ENCODE measurements around the gene GABARAP. TPM values are rescaled to one million over a fixed set of nuclear protein-coding genes. Genes with fewer than 3 reads are reported as not detected.
A peak's percentile ranks its signal among the peaks of the same experiment; 100 is the strongest.

Gene GABARAP
- 100 to 1,000 TPM; 431 to 505 TPM for total RNA-seq
- long read RNA-seq, transcript GABARAP-201 (4 exons, 1,634 nt): major isoform, 114 of 122 reads
- long read RNA-seq, partial matches to known transcripts: 0 of 122 reads
- long read RNA-seq, other reads (novel, unspliced or antisense): 5 of 122 reads

GRCh38 chr17:7241783-7242716 lies at the start of gene GABARAP:
Gene GABARAP, minus strand, starts transcription at chr17:7242449. Its CDS starts 119 bp downstream, at chr17:7242330.
- peak; percentile 92 to 96 for DNase-seq
- intact Hi-C loops (cut with DNase I, micrococcal nuclease): no loop called here
- peak; percentile 51 for ATAC-seq

DNA sequence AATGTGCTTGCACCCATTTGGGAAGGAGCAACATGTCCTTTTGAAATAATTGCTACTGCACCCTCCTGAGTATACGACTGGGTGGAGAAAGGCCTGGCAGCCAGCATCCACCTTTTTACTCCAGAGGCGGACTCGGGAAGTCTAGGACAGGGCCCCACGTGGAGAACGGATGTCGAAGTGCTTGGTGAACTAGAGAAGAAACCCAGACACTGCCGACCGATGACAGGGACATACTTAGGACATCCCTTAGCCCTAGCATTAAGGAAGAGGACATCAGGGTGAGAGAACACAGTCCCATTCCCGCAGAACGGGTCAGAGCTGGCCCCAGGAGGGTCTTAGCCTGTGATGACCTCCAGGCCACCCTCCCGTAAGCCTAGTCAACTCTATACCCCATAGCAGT lies 48.4 kb upstream of the GABARAP start:
- no peak for ATAC-seq
- intact Hi-C loops (cut with DNase I, micrococcal nuclease): no loop called here
- no peak for DNase-seq

DNA sequence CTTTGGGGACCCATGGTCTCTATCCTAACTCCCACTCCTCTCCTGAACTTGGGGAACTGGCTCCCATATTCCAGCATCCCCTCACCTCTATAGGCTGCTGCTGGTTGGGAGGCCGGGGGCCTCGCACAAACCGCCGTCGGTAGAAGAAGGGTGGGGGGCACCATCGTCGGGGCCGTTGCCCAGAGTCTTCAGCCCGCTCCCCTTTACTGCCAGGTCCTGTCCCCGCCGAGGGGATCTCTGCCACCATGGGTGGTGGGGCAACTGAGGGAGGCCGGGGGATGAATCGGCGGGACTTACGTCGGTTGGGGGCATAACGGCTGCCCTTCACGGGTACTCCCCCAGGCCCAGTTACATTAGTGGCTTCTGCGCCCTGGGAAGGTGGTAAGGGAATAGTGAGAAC lies 47.9 kb upstream of the GABARAP start:
- no peak for DNase-seq
- no peak for ATAC-seq
- intact Hi-C loops (cut with DNase I, micrococcal nuclease): no loop called here

- DNase-seq (no peak), ATAC-seq (no peak)
- intact Hi-C loops (cut with DNase I, micrococcal nuclease): no loop called here
Observed at GRCh38 chr17:7289256-7290032, 47.2 kb upstream of the GABARAP start.

DNA sequence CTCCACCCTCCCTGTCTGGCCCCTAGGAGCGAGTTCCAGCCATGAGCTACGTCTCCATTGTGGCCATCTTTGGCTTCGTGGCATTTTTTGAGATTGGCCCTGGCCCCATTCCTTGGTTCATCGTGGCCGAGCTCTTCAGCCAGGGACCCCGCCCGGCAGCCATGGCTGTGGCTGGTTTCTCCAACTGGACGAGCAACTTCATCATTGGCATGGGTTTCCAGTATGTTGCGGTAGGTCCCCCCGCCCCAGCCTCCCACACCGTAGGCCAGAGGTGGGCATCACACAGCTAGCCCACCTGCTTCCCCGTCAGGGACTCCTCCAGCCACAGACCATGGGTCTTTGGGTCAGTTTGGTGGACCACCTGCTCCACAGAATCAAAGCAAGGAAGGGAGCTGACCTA lies 43.4 kb upstream of the GABARAP start:
- intact Hi-C loops (cut with DNase I, micrococcal nuclease): no loop called here
- DNase-seq (no peak), ATAC-seq (no peak)

DNA sequence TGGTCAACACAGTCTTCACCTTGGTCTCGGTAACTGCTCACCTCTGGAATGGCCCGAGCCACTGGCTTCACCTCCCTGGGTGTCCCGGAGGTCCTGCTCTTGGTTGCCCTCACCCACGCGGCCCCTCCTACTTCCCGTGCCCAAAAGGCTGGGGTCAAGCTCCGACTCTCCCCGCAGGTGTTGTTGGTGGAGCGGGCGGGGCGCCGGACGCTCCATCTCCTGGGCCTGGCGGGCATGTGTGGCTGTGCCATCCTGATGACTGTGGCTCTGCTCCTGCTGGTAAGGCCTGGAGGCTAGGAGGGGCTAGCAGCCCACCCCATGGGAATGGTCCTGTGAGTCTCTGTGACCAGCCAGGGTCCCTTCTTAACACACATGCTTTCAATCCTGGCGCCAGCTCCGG lies 42.7 kb upstream of the GABARAP start:
- ATAC-seq: no peak
- intact Hi-C loops (cut with DNase I, micrococcal nuclease): no loop called here
- DNase-seq: no peak

GRCh38 chr17:7283471-7284216 lies 41.4 kb upstream of the GABARAP start:
- ATAC-seq (no peak), DNase-seq (no peak)
- intact Hi-C loops (cut with DNase I, micrococcal nuclease): no loop called here

DNA sequence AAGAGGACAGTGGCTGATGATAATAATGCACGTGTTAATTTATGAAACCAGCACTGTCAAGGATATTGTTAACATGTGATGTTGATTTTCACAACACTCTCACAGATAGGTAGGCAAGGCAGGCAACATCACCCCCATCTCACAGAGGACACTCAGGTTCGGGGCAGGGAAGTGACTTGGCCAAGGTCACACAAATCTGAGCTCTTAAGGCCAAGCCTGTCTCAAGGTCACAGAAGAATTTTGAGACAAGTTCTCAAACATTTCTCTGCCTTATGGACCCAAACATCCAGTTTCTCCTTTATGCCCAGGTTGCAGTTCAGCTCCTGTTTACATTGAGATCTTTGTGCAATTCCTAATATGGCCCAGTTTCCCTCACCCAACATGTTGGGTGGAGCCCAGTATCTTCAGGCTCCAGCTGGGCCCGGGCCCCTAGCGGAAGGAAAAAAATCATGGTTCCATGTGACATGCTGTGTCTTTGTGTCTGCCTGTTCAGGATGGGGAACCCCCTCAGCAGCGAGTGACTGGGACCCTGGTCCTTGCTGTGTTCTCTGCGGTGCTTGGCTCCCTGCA lies 40.6 kb upstream of the GABARAP start:
- no peak for DNase-seq

DNA sequence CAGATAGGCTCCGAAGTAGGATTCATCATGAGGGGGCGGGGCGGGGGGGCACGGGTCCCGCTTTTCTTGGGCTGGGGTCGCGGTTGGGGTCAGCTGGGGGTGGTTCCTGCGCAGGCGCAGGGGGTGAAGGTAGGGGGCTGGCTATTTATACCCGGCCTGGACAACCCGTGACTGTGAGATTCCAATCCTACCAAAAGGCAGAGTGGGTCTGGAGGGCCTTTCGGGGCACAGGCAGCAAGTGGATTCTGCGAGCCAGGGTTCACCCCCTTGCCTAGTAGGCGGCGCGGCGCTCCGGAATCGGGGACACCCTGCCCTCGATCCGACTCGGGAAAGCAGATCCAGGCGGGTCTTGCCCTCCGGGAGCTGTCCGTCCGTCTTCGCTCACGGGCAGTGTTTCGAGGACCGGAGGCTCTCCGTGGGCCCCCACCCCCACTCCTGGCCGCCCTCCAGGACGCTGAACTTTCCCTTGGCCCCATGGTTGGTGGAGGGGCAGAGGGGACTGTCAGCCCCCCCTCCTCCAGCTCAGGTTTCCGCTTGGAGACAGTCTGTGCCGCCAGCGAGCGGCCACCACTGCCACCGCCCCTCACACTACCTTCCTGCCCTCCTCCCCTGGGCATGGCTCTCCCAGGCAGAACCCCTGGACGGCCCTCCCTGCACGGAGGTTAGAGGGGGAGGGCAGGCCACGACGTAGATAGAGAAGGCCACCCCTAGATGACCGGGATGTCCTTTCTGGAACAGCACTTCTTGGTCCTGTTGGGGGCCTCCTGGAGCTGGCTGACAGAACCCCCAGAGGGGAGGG lies 39.9 kb upstream of the GABARAP start:
- ATAC-seq: no peak
- DNase-seq: peak; percentile 55 to 67
- intact Hi-C loops (cut with DNase I, micrococcal nuclease): loop anchor here in 1 of 2 donors (2.0 kb wide), 1 partner anchor 13 kb away; the partner anchor contains the start of gene YBX2

More for the DNA sequence above, 40.6 kb upstream of the GABARAP start:
- no peak for ATAC-seq
- intact Hi-C loops (cut with DNase I, micrococcal nuclease): no loop called here

DNA sequence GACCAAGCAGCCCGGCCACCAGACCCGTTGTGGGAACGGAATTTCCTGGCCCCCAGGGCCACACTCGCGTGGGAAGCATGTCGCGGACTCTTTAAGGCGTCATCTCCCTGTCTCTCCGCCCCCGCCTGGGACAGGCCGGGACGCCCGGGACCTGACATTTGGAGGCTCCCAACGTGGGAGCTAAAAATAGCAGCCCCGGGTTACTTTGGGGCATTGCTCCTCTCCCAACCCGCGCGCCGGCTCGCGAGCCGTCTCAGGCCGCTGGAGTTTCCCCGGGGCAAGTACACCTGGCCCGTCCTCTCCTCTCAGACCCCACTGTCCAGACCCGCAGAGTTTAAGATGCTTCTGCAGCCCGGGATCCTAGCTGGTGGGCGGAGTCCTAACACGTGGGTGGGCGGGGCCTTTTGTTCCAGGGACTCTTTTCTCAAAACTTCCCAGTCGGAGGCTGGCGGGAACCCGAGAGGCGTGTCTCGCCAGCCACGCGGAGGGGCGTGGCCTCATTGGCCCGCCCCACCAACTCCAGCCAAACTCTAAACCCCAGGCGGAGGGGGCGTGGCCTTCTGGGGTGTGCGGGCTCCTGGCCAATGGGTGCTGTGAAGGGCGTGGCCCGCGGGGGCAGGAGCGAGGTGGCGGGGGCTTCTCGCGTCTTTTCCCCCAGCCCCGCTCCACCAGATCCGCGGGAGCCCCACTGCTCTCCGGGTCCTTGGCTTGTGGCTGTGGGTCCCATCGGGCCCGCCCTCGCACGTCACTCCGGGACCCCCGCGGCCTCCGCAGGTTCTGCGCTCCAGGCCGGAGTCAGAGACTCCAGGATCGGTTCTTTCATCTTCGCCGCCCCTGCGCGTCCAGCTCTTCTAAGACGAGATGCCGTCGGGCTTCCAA lies 39.1 kb upstream of the GABARAP start, which contains the start of gene SLC2A4:
Gene SLC2A4, plus strand, starts transcription at position 645 of the 879 bp plus-strand sequence. Its CDS starts 217 bp downstream, at position 862.
- DNase-seq (peak; percentile 96 to 98), ATAC-seq (peak; percentile 83)
- intact Hi-C loops (cut with DNase I, micrococcal nuclease): loop anchor here in 1 of 2 donors (2.0 kb wide), 1 partner anchor 13 kb away; the partner anchor contains the start of gene YBX2

- DNase-seq (peak; percentile 78 to 89), ATAC-seq (peak; percentile 73)
- intact Hi-C loops (cut with DNase I, micrococcal nuclease): loop anchor here in 1 of 2 donors (2.0 kb wide), 1 partner anchor 14 kb away; the partner anchor contains the start of gene YBX2
Observed at GRCh38 chr17:7280519-7281073, 38.3 kb upstream of the GABARAP start.

DNA sequence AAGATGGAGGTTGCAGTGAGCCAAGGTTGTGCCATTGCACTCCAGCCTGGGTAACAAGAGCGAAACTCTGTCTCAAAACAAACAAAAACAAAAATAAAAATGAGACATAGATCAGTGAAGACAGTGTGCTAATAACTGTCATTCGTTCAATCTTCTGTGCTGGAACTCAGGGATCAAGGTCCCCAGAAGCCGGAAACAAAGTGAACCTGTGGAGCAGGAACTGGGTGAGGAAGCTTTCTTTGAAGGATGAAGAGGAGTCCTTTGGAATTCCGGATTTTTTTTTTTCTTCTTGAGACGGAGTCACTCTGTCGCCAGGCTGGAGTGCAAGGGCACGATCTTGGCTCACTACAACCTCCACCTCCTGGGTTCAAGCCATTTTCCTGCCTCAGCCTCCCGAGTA lies 37.2 kb upstream of the GABARAP start:
- ATAC-seq: peak; percentile 51

DNA sequence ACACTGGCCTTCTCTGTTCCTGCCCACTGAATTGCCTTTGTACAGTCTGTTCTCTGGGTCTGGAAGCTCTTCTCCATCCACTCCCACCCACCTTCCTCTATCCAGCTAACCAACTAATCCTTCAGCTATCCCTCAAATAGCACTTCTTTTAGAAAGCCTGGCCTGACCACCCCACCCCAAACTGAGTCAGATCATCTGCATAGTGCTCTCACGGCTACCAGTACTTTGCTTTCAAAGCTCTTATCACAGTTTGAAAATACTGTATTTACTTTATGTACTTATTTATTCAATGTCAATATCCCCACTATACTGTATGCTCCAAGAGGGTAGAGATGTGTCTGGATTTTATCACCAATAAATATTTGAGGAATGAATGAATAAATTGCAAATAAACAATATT lies 24.5 kb upstream of the GABARAP start:
- intact Hi-C loops (cut with DNase I, micrococcal nuclease): no loop called here
- no peak for DNase-seq
- ATAC-seq: no peak

More for the DNA sequence above, 37.2 kb upstream of the GABARAP start:
- intact Hi-C loops (cut with DNase I, micrococcal nuclease): no loop called here
- peak; percentile 27 to 50 for DNase-seq

GRCh38 chr17:7263801-7264078 lies 21.5 kb upstream of the GABARAP start:
- peak; percentile 22 for ATAC-seq
- intact Hi-C loops (cut with DNase I, micrococcal nuclease): no loop called here
- peak; percentile 68 to 75 for DNase-seq

DNA sequence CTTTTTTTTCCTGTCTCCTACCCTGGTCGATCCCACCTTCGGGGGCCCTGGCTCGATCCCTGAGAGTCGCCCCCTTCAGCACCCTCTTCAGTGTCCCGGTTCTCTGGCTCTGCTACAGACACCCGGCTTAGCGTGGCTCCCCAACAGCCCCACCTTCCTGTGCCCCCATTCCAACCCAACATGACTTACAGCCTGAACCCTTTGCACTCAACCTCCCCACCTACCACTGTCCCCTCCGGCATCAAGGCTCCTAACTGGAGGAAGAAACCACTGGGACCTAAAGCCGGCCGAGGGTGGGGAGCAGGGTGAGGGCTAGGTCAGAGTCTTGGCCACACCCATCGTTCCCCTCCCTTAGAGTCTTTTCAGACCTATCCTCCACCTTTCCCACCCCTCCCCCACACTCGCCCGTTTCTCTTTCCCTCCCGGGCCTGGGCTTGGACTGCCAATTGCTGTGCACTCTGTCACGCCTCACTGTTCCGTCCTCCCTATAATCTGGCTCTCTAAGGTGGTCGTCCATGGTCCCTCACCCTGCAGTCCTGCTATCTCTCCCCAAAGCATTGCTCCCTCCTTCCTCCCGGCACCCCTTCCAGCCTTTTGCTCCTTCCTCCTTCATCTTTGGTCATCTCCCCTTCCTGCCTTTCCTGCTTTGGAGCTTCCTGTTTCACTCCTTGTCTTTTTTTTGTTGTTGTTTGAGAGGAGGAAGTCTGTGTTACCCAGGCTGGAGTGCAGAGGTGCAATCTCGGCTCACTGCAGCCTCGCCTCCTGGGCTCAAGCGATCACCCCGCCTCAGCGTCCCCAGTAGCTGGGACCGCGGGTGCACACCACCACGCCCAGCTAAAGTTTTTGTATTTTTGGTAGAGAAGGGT lies 20.9 kb upstream of the GABARAP start:
- intact Hi-C loops (cut with DNase I, micrococcal nuclease): no loop called here
- DNase-seq (peak; percentile 96 to 97), ATAC-seq (peak; percentile 56)
